GM20000 (cell line): ENCODE data around the gene MCFD2.

ENCODE experiments used
- DNase-seq: peaks from one replicate; pipeline ENCODE4 v3.0.0; 2012; ENCODE audit warnings: low spot score
- TF ChIP-seq, protein P1 (sequence below): IDR thresholded peaks from 2 replicates; pipeline ENCODE4 v1.5.1; 2012; ENCODE audit warnings: mild to moderate bottlenecking, control low read depth; ENCODE audit errors: extremely low read depth, missing control alignments

Gene MCFD2

DNA sequence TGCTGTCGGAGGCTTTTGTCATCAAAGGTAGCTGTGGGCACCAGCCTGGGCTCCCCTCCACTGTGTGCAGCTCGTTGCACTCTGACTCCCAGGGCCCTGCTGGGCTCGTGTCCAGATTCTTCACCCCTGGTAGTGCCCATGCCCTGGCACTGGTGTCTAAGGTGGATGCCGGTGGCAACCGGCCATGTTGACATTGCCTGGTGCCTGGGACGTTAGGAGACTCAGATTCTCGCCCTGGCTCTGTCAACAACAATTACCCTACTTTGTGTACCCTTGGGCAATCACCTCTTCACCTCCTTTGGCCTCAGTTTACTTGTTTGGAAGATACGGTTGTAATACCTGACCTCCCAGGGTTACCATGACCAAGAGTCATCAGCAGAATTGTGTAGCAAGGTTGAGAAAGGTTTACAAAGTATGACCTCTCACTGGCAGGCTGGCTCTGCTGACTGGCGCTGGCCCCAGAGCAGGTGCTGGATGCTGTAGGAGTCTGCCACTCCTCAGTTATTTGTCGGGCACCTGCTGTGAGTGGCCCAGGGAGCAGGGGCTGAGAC lies 41.5 kb upstream of the MCFD2 start:
- TF ChIP-seq, protein P1, sequence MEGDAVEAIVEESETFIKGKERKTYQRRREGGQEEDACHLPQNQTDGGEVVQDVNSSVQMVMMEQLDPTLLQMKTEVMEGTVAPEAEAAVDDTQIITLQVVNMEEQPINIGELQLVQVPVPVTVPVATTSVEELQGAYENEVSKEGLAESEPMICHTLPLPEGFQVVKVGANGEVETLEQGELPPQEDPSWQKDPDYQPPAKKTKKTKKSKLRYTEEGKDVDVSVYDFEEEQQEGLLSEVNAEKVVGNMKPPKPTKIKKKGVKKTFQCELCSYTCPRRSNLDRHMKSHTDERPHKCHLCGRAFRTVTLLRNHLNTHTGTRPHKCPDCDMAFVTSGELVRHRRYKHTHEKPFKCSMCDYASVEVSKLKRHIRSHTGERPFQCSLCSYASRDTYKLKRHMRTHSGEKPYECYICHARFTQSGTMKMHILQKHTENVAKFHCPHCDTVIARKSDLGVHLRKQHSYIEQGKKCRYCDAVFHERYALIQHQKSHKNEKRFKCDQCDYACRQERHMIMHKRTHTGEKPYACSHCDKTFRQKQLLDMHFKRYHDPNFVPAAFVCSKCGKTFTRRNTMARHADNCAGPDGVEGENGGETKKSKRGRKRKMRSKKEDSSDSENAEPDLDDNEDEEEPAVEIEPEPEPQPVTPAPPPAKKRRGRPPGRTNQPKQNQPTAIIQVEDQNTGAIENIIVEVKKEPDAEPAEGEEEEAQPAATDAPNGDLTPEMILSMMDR = no peak

DNA sequence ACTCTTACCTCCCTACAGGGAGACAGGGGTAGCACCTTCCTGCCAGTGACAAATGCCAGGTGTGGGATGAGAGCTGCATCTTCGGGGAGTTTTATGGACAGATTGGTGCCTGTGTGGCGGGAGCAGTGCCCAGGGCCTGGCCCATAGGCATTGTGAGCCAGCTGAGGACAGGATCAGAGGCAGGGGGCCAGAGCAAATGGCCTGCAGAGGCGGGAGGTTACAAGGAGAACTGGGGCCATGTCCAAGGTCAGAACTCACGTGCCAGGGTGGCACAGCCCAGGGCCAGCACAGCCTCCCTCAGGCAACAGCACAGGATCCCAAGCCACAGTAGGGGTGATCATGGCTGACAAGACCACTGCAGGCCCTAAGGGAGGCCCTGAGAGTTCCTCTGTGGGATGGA lies 40.2 kb upstream of the MCFD2 start:
- TF ChIP-seq, protein P1 = no peak
- DNase-seq = no peak

More for the DNA sequence above, 41.5 kb upstream of the MCFD2 start:
- no peak for DNase-seq

DNA sequence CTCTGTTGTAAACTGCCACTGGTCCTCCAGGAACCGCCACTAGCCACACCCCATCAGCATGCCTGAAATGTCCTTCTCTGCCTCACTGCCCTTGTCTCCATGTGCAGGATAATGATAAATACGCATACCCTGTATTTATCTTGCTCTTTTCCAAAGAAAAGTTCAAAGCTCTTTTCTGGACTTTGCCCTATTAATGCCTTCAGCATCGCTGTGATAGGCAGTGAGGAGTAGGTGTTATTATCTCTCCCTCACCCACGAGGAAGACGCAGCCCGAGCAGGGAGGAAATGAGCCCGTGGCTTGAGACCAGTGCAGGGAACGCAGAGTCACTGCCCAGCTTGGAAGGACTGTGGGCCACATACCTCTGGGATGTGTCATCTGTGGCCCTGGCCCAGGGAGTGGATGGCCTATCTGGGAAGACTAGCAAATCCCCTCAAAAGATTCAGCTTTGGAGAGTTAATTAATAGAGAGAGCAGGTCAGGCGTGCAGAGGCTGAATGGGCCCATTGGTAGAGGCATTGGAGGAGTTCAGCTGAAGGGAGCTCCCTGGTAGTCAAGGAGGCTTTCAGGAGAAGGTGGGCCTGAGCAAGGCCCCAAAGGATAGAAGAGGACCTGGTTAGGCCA lies 39.5 kb upstream of the MCFD2 start:
- TF ChIP-seq, protein P1 = no peak
- DNase-seq = no peak

DNA sequence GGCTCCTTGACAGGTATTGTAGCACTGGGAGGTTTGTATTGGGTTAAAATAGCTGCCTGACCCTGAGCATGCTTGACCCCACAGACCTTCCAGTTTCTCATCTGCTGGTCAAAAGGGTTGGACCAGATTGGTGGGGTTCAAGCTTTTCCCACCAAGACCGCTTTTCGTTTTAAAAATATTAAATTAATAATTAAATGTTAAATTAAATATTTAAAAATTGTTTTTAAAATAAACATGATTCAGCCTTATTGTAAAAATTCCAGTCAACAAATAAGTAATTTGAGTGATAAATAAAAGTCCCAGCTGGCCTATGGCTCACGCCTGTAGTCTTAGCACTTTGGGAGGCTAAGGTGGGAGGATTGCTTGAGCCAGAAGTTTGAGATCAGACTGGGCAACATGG lies 36.6 kb upstream of the MCFD2 start:
- TF ChIP-seq, protein P1 = no peak
- no peak for DNase-seq

DNA sequence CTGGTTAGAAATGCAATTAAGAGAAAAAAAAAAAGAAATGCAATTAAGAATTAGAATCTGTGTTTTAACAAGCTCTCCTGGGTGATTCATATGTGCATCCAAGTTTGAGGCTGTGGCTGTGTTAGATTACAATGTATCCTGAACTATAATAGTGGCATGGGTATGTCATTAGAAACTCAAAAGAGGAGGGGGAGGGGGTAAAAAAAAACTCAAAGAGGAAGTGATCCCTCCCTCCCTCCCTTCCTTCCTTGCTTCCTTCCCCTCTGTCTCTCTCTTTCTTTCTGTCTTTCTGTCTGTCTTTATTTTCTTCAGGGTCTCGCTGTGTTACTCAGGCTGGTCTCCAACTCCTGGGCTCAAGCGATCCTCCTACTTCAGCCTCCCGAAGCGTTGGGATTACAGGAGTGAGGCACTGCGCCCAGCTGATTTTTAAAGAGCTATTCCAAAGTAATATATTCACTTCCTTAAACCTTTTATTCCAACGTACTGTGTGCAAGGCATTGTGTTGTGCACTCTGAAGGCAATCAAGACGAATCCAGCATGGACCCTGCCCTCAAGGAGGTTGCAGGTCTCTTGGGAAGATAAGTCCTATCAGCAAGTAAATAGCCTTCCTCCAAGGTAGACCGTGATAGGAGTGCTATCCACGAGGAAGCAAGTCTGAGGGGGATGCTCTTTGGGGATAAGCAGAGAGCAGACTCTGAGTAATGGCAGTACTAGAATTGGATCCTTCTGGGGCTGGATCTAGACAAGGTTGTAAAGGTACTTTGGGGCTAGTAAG lies 35.9 kb upstream of the MCFD2 start:
- TF ChIP-seq, protein P1 = no peak
- DNase-seq = no peak

DNA sequence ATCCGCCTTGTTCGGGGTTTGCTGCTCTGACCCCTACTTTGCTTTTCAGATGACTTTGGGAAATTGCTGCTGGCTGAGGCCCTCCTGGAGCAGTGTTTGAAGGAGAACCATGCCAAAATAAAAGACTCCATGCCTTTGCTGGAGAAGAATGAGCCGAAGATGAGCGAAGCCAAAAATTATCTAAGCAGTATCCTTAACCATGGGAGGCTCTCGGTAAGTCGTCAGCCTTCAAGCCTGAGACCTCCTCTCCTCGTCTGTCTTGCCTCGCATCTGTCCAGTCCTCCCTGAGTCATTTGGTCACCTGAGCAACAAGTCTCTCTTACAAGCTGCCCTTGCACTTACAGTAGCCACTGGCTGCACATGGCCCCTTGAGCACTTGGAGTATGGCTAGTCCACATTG lies 34.7 kb upstream of the MCFD2 start:
- DNase-seq = no peak
- TF ChIP-seq, protein P1 = no peak

DNA sequence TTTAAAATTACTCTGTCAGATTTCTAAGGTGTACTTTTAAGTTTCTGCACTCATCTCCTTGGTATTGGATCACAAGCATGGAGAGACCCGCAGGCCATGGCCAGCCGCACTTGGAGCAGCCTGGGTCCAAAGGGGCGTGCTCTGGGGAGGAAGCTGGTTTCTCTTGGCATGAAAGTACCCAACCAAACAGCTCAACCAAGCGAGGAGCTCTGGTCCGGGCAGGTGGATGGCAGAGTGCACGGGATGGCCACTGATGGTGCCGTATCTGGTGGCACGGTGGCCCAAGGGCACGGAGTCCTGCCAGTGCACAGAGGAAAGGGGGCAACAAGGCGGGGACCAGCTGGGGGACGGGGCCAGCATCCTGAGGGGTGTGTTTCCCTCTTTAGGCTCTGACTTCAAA lies 32.2 kb upstream of the MCFD2 start:
- TF ChIP-seq, protein P1 = no peak

More for the DNA sequence above, 32.2 kb upstream of the MCFD2 start:
- no peak for DNase-seq
